GM19240 (cell line): ENCODE results near the gene MNAT1.
A peak's percentile ranks its signal among the peaks of the same experiment; 100 is the strongest.

Source experiments
- DNase-seq: peaks from one replicate; pipeline ENCODE4 v3.0.0; 2011; ENCODE audit warnings: low spot score; ENCODE audit not compliant: insufficient read length

Gene MNAT1

DNA sequence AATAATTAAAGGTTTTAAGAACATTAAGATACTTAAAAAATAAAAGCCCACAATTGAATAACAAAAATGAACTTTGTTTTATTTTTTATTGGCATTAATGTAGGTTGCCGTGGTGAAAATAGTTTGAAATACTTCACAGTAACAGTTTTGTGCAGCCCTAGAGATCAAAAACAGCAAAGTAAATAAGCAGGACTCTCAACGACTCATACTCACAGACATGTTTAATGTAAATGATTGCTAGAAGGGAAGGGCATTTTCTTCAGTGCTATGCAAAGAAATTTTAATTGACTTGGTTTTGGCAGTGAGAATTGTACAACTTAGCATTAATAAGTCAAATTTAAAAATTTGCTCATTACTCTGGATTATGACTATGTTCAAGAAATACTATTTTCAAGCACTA is 230.3 kb downstream of the MNAT1 start:
- DNase-seq: no peak

DNA sequence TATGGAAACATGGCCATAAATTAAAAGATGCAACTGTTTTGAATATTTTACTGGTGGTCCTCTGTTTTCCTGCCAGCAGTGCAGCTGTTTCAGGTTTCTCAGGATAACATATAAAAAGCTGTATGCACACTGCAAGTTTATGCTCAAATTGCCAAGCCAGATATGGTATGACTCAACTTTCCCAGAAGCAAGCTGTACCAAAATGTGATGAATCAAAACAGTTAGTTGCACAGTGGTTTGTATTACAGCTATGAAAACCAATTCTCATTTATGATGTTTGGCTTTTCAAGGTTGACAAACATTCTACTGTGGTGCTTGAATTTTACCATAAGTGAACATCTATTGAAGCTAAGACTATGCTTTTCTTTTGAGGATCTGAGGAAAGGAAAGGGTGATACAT is 230.8 kb downstream of the MNAT1 start:
- no peak for DNase-seq

DNA sequence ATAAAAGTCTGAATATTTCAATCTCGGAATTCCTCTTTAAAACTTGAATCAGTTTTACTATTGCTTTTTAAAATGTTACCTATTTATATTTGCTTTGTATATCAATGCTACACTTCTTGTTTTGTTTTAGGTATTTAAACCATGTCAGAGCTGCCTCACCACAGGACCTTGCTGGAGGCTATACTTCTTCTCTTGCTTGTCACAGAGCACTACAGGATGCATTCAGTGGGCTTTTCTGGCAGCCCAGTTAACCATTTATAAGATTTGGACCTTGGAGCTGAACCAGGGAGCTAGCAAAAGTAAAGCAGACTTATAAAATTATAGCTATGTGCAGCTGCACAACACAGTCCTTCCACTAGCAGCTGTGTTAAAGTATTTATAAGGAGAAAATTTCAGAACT is 233.5 kb downstream of the MNAT1 start:
- no peak for DNase-seq

DNA sequence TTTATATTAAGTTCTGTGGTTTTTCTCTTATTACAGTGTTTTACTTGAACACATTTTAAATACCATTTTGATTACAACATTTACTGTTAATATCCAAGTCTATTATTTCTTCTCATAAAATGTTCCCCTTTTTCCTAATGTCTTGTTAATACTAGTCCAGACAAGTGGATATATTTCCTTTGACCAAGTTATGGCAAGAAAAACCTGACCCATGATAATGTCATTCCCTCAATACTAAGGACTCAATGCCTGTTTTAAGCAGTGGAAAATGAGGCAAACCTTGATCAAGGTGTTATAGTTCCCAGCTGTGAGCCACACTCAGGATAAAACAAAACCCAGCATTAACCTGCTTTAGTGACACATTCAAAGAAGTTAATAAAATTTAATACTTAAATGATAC is 234.1 kb downstream of the MNAT1 start:
- no peak for DNase-seq

DNA sequence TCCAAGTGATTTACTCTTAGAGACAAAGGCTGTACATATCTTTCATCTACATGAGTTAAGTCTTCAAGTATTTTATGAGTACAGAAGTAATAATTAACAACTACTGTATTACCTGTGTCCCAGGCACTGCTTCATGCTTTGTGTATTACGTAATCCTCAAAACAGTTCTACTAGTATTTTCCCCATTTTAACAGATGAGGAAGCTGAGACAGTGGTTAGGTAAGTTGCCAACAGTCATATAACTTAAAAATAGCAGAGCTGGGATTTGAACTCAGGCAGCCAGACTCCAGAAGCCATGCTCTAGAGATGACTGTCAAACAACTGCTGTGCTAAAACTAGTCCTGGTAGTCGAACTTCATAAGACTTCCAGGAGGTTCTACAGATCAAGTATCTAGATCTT is 235.6 kb downstream of the MNAT1 start:
- no peak for DNase-seq

DNA sequence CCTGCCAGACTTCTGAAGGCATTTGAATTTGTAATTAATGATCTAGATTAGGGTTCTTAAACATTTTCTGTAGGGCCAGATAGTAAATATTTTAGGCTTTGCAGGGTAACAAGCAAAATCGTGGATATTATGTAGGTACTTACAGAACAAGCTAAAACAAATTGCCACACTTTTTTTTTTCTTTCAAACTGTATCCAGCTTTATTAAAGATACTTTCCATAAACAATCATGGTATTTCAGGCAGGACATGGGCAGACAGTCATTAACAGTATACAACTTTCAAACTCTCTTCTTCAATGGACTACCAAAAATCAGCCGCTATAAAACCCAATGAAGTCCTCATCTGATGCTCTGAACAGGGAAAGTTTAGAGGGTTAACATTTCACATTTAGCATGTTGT is 236.7 kb downstream of the MNAT1 start:
- no peak for DNase-seq

DNA sequence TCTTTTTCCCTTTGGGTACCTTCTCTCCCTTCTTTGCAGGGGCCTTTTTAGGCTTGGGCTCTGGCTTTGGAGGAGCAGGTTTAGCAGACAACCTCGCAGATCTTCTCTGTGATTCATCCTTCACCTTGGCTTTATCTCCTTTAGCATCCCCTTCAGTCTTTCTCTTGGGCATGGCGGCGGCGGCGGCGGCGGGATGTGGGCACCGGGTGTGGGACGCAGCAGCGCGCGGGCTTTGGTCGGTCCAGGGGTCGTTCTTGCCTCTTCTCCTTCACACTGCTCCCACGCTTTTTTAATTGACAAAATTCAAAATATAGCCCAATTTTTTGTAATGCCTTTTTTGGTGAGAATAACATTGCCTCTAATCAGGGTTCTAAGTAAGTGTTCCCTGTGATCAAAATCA is 237.7 kb downstream of the MNAT1 start:
- DNase-seq: no peak

DNA sequence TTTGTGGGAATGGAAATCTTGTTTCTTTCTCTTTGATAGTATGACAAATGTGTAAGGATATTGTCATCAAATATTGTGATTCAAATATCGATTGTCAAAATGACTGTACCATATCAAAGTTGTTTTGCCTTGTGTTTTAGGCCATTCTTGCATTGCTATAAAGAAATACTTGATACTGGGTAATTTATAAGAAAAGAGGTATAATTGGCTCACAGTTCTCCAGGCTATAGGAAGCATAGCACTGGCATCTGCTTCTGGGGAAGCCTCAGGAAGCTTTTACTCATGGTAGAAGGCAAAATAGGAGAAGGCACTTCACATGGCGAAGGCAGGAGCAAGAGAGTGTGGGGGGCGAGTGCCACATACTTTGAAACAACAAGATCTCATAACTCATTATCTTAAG is 238.5 kb downstream of the MNAT1 start:
- no peak for DNase-seq

DNA sequence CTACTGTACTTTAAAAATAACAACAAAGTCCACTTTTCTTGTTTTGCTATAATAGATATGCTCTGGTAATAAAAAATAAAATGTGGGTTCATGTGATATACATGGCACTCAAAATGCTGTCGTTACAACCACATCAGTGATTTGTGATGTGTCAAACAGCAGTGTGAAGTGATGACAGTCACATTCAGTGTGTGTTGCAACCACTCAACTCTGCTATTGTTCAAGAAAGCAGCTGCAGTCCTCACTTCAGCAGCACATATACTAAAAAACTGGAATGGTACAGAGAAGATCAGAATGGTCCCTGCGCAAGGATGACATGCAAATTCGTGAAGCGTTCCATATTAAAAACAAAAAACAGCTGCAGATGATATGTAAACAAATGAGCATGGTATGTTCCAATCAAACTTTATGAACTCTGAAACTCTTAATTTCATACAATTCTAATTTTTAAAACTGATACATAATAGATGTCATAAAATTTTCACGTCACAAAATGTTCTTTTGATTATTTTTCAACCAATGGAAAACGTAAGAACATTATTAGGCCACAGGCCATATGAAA is 239.6 kb downstream of the MNAT1 start:
- DNase-seq: no peak

DNA sequence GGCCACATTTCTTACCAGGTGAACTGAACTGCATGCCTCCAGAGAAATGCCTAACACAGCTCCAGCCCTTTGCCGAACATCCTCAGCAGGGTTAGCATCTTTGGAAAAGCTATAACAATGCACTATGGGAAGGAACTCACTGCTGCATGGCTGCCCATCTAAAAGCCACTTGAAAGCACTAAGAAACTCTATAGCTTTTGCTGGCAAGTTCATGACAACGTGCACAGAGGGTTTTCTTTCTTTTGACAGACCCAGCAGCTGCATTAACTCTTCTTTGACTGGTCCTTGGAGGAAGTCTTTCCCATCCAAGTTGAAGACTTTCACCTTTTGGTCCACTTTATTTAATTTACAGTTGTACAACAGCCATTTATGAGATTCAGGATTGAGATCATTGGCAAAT is 241.0 kb downstream of the MNAT1 start:
- no peak for DNase-seq

DNA sequence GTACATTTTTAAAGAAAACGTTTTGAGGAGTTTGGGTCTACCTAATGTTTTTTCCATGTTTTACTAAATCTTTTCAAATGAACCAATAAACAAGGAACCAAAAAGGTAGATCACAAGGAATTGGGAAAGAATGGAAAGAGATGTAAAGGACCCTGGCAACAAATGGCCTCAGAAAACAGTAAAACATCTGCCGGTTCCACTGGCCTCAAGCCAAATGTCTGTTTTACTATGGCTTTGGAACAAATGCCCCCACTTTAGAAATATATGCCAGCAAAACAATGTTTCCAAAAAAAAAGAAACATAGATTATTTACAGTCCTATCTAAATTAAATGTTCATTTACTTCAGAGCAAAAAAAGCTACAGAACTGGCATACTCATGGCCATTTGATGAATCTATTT is 243.3 kb downstream of the MNAT1 start:
- no peak for DNase-seq

DNA sequence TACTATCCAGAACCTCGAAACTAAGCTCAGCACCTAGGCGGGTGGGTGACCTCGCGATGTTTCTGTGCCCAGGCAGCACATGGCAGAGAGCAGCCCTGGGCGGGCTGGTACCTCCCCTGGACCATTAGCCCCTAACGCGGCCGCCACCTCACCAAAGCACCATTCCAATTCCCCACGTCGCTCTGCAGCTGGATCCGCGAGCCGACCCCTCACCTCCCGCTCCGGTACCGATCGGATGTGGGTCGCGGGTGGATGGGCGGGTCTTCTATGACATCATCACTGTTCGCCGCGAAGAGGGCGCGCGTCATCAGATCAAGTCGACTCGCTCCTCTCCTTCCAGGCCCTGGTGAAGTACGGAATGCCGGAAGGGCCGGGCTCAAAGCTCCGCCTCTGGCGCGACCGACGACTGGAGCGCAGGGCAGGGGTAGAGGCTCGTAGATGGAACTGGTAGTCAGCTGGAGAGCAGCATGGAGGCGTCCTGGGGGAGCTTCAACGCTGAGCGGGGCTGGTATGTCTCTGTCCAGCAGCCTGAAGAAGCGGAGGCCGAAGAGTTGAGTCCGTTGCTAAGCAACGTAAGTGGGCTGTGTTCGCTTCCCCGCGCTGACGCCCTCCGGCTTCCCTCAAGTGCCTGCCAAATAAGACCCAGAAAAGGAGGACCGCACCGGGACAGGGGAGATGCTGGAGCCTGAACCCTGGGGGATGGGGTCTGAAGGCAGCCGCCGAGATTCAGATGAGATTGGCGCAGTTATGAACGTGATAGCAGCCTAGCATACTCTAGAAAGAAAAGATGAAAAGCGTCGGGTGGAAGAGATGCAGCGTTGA is 246.5 kb downstream of the MNAT1 start, which contains the start of the genes SLC38A6 and TRMT5:
Gene SLC38A6, plus strand, starts transcription at position 435 of the 822 bp plus-strand sequence. Its CDS starts 33 bp downstream, at position 468.
Gene TRMT5, minus strand, starts transcription at position 269 of the 822 bp plus-strand sequence. Its CDS starts 106 bp downstream, at position 163.
- DNase-seq: peak; percentile 57

DNA sequence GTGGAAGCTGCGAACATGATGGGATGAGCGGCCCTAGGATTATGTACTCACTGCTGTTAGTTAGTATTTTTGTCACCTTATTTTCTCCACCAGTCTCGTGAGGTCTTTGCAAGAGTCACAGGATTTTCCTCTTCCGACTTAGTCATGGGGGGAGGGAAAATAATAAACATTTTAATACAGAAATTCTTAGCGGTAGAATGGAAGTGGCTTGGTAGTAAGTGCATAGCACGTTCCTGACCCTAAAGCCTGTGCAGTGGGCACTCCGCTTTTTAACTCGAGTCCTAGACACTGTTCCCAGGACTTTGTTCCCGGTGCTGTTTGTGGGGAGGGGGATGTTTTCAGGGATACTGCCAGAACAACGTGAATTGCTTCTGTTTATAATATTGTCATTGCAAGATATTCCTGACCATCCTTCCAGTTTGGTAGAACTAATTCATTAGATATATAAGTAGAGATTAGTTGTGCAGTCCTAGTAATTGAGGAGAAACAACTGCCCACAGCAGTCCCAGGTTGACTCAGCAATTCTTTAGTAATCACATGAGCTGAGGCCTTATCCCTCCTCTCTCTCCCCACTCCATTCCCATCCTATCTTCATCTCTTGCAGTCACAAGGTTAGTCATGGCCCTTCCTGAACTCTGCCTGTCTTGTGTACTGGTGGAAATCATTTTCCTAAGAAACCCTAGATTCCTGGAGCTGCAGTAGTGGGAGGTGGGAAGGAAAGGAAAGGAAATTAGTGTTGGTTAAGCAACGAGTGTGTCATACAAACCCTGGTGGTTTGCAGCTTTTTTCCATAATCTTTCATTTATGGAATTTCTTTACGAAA is 247.3 kb downstream of the MNAT1 start:
- no peak for DNase-seq

DNA sequence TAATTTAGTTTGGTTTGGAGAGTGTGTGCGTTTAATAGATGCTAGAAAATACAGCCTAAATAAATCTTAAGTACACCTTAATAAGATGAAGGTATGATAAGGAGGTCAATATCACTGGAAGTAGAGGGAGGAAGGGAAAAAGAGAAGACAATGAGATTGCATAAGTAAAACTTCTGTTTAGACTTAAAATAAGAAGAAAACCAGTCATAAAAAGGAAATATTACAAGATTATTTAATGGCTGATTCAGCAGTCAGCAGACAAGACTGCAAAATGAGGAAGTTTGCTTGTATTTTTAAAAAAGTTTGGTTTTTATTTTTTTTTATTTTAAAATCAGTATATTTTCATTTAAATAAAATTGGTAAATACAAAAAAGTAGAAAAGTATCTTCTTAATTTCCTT is 249.6 kb downstream of the MNAT1 start:
- DNase-seq: no peak

DNA sequence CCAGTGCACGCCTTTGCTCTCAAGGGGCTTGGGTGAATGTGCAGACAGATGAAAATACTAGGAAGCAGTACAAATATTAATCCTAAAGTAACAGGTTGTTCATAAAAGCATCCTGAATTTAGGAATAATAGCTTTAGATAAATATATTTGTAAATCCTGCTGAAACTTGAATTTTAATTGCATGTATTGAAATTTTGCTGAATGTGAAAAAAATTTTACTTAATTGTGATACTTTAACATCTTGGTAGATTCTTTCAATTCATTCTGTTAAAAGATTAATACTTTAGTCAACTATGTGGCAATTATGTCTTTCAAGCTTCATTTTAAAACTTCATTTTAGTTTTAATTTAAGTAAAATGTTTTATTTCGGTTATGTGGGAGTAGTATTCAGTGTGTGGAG is 251.9 kb downstream of the MNAT1 start:
- DNase-seq: no peak

DNA sequence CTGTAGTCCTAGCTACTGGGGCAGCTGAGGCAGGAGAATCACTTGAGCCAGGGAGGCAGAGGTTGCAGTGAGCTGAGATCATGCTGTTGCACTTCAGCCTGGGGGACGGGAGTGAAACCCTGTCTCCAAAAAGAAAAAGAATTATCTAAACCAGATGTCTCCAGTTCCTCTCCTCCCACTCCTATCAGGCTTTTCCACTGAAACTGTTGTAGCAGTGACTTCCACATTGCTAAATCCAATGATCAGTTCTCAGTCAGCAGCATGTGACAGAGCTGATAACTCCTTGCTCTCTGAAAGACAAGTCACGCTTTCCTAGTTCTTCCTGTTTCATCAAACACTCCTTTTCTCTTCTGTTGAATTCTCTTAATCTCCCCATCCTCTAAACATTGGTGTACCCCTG is 255.0 kb downstream of the MNAT1 start:
- no peak for DNase-seq

DNA sequence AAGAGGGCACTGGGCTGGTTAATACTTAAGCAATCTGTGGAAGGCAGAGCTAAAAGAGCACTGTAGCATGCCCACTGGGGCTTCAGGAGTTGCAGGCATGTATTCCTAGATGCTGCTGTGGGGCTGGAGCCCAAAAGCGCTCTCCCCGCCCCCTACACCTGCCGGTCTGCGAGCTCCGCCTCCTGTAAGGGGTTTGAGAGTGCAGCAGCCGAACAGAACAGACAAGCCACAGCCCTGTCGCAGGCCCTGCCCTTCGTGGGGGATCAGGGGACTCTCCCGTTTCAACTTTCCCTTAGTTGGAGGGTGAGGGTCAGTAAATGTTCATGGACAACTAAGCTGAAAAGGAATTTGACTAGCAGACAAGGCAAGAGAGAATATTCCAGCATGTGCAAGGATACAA is 264.1 kb downstream of the MNAT1 start:
- no peak for DNase-seq

DNA sequence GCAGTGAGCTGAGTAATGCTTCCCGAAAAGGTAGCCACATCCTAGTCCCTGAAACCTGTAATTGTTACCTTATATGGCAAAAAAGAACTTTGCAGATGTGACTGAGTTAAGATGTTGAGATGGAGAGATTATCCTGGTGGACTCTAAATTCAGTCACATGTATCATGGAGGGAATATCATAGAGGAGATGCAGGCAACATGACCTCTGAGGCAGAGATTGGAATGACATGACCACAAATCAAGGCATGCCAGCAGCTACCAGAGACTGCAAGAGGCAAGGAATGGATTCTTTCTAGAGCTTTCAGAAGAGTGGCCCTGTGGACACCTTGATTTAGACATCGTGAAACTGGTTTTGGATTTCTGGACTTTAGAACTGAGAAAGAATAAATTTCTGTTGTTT is 265.0 kb downstream of the MNAT1 start:
- no peak for DNase-seq

DNA sequence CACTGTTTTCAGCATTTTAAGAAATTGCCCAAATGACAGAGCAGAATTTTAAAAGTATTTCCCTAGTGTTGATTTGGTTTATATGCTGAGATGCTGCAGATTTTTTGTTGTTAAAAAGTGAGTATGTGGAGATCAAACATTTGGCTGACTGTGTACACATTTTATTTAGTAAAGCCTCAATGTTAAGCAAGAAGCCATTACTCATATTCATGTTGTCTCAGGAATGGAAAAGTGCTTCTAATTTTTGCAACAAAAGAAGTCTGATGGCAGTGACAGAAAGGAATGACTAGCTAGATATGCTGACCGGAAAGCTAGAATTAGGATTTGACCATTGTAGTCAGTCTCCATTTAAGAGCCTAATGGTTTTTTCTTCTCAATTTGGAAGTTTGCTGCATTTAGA is 269.0 kb downstream of the MNAT1 start:
- no peak for DNase-seq

DNA sequence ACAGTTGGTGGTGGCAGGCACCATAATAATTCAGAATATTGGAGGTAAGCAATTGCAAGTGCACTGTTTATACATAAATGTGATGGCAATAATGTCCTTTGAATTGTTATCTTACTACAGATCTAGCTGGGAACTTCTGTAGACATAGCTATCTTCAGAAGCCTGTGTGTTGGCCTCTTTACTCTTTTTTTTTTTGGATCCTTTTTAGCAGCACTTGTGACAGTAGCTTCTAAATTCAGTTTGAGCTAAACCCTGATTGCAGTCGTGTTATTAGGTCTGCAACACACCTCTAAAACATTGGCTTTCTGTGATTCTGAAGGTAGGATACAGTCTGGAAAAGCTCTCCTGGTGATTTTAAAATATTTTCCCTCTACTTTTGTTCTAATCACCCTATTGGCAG is 285.0 kb downstream of the MNAT1 start:
- no peak for DNase-seq
